HG03103 (cell line): Measurements from ENCODE around the gene NAB2.
"Not testable (repeated sequence)": the region's sequence is repeated elsewhere in the genome, so short reads cannot be mapped to it uniquely, and the experiment has no call there.

Experiments
- ATAC-seq: cut with Tn5 transposase; IDR thresholded peaks from one replicate; pipeline ENCODE4 v1.9.1; 2021; ENCODE audit warnings: low read depth; ENCODE audit not compliant: unreplicated experiment

Gene NAB2

DNA sequence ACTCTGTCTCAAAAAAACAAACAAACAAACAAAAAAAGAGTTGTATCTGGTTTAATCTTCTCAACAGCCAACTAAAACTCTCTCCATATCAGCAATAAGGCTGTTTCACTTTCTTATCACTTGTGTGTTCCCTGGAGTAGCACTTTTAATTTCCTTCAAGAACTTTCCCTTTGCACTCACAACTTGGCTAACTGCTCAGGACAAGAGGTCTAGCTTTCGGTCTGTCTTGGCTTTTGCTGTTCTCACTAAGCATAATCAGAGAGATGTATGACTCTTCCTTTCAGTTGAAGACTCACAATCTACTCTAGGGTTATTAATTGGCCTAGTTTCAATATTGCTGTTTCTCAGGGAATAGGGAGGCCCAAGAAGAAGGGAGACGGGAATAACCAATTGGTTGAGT lies 22.7 kb upstream of the NAB2 start:
- no peak for ATAC-seq

DNA sequence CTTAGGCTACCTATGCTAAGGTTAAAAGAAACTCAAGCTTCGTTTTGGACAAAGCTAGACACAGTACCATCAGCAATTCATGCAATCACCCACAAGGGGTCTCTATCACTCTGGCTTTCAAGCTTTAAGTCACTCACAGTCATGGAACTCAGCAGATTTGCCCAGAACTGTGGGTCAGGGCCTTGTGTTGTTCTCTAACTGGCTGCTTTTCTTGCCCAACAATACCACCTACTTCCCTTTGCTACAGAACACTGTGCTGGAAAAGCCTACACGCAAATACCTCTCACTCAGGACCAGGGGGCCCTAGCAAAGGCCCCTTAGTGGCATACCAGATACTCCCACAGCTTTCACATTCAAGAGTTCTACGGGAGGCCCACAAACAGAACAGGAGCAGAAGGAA lies 19.4 kb upstream of the NAB2 start:
- peak; percentile 51 for ATAC-seq

DNA sequence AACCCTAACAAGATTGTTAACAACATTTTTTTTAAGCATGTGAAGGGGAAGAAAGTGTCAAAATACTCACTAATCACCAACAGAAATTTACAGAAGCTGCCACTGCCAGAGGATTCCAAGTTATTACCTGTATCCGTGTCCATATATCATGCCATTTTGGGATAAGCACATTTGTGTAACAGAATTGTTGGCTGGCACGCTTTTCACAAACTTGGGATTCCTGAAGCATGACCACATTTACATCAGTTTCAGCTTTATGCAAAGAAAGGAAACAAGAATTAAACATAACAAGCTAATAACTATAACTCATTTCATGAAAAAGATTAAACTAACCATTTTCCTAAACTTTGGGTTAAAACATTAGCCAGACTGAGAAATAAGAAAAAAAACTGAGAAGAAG lies 16.3 kb upstream of the NAB2 start:
- no peak for ATAC-seq

DNA sequence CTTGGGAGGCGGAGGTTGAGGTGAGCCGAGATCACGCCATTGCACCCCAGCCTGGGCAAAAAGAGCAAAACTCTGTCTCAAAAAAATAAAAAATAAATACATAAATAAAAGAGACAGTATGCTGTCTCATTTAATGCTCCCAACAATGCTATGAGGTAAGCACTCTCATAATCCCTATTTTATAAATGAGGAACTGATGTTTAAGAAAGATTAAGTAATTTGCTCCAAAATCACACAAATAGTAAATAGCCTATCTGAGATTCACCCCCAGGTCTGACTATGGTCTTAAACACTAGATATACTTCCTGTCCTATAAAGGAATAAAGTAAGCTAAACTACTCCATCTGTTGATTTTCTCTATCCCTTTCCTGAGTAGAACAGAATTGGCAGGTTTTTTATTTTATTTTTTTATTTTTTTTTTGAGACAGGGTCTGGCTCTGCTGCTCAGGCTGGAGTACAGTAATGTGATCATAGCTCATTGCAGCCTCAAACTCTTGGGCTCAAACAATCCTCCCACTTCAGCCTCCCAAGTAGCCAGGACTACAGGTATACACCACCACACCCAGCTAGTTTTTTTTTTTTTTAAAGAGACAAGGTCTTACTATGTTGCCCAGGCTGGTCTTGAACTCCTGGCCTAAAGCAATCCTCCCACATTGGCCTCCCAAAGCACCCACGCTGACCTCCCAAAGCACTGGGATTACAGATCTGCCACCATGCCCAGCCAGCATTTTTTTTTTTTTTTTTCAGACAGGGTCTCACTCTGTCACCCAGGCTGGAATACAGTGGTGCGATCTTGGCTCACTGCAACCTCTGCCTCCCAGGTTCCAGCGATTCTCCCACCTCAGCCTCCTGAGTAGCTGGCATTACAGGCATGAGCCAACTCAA lies 15.1 kb upstream of the NAB2 start:
- ATAC-seq: not testable (repeated sequence)

- peak; percentile 93 for ATAC-seq
Observed at GRCh38 chr12:57078519-57079404, 10.2 kb upstream of the NAB2 start, which contains the start of gene NEMP1. Gene NEMP1 (minus strand): TSS chr12:57078791. CDS start chr12:57078745, 46 bp downstream.

DNA sequence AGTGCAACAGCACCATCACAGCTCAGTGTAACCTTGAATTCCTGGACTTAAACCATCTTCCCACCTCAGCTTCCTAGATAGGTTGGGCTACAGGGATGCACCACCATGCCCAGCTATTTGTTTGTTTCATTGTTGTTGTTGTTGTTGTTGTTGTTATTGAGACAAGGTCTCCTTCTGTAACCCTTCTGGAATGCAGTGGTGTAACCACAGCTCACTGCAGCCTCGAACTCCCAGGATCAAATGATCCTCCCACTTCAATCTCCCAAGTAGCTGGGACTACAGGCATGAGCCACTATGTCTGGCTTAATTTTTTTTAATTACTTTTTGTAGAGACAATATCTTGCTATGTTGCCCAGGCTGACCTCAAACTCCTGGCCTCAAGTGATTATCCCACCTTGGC lies 9.1 kb upstream of the NAB2 start:
- no peak for ATAC-seq

DNA sequence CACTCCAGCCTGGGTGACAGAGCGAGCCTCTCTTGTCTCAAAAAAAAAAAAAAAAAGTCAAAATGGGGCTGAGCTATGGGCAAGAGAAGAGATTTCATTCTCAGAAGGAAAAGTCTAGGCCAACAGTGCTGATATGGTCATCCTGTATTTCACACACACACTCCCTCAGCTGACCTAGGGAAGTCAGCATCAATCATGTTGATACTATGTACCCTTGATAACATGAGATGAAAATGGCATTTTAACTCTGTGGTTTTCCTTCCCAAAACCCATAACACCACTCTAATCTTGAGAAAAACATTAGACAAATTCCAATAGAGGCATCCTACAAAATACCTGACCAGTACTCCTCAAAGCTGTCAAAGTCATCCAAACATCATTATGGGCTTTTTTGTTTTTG lies 8.1 kb upstream of the NAB2 start:
- ATAC-seq: no peak

- ATAC-seq: no peak
Observed at GRCh38 chr12:57085999-57086492, 2.9 kb upstream of the NAB2 start.

DNA sequence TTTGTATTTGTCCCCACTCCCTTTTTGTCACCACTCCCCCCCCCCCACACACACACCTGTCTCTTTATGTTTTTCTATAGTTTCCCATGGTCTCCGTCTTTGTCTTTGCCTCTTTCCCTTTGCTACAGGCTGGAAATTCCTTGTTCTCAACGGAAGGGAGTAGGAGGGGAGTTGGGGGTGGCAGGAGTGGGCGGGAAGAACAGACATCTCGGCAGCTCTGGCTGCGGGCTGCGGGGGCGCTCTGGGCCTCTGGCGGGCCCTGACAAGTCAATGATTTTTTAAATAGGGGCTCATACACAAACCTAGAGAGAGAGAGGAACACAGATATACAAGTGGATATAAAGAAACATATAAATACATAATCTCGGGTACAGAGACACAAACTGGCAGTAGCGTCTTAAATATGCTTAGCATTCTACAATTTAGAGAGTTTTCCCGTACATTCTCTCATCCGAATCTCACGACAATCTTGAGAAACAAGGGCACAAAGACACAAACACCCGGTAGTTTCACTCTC lies 2.4 kb upstream of the NAB2 start:
- ATAC-seq: no peak

GRCh38 chr12:57087010-57087690 lies 1.8 kb upstream of the NAB2 start:
- no peak for ATAC-seq

DNA sequence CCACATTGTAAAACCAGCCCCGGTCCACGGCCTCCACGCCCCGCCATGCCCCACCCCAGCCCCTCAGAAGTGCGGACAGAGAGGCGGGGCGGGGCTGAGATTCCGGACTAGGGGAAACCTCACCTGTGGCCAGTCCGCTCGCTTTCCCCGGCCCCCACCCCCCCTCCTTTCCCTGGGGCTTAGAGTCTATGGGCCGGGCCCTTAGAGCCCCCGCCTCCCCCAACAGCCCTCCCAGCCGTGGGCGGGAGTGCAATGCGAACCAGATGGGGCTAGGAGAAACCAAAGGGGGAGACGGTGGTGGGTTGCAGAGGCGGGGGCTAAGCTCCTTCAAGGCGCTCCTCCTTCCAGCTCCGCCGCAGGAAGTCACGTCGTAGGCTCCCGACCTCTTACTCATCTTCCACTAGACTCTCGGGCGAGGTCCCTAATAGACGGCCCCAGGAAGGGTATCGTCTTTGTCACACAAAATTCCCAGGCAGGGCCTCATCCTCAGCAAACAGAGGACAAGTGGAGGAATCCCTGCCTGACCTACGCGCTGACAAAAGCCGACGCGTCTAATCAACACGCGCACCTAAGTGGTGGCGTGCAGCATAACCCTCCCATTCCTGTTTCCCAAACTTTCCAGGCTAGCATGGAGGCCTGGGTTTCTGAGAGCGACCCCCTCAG lies 1.1 kb upstream of the NAB2 start:
- ATAC-seq: no peak

DNA sequence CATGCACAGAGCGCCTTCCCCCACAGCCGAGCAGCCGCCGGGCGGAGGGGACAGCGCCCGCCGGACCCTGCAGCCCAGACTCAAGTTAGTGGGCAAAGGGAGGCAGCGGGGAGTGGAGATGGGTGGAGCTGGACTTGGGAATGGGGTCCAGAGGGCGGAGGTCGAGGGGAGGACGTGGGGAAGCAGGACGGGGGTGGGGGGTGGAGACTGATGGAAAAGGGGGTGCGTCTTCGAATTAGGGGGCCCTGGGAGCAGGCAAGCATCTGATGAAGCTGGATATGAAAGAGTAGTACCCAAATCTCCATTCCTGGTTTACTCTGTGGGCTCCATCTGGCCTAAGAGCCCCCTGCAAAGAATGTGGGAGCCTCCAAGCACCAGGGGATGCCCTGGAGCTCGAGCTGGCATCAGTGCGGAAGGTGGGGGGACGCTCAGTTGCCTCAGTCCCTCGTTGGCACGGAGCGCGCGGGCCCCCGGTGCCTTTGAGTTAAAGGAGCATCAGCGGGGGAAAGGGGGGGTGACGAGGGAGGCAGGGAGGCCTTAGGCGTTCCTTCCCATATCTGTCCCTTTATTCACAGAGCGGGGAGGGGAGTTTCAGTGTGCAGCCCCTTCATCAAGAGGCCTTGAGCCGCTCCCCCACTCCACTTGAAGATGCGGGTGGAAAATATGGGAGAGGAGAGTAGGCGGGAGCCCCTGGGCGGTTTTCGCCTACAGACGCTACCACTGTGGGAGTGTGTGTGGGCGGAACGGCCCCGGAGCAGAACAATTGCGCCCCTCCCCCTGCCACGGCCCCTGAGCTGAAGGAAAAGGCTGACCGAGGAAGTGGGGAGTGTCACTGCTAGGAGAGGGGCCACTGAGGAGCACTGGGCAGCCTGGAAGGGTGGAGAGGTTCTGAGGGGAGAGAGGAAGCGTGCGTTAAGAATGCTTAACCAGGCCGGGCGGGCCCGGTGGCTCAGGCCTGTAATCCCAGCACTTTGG lies 644 bp downstream of the NAB2 start:
- no peak for ATAC-seq

DNA sequence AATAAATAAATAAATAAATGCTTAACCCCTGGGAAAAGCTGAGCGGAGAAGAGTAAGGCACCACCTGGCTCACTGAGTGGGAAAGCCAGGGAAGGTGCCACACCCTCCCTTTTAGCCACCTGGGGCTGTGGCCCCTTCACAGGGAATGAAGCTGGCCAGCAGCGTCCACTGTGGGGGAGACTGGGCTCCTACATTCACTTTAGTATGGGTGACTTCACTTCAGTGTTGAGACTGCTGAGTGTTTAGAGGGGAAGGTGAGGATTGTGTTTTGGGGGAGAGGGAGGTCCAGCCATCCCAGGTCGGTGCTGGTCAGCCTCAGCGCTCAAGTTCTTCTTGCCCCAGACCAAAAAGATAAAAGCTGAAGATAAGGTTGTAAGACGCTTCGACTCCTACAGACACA lies 1.6 kb downstream of the NAB2 start:
- no peak for ATAC-seq

- no peak for ATAC-seq
Observed at GRCh38 chr12:57090924-57091637, 2.2 kb downstream of the NAB2 start.

DNA sequence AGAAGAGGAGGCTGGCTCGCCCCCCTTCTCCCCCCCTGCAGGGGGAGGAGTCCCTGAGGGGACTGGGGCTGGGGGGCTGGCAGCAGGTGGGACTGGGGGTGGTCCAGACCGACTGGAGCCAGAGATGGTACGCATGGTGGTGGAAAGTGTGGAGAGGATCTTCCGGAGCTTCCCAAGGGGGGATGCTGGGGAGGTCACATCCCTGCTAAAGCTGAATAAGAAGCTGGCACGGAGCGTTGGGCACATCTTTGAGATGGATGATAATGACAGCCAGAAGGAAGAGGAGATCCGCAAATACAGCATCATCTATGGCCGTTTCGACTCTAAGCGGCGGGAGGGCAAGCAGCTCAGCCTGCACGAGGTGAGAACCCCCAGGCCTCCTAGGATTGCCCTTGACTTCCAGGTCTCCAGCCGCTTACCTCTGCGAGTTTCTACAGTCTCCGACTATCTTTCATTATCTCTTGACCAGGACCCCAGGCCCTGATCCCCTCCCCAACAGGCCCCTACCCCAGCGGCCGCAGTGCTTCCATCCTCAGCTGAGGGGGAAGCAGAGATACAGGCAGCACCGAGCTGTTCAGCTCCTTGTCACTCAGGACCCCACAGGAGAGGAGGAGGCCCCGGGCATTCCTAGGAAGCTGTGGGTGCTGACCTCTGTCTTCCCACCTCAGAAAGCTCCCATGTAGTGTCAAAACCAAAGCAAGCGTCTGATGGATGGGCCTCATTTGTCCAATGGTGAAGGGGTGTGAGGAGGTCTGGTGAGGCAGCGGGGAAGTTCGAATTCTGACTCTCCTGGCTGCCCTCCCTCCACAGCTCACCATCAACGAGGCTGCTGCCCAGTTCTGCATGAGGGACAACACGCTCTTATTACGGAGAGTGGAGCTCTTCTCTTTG lies 3.0 kb downstream of the NAB2 start:
- no peak for ATAC-seq

- ATAC-seq: no peak
Observed at GRCh38 chr12:57092529-57092862, 3.6 kb downstream of the NAB2 start.

GRCh38 chr12:57092876-57093414 lies 4.0 kb downstream of the NAB2 start:
- no peak for ATAC-seq
